GM21367 (cell line): ENCODE results near the gene LETM1.

Source experiments
- ATAC-seq: cut with Tn5 transposase; IDR thresholded peaks from one replicate; pipeline ENCODE4 v1.9.1; 2021; ENCODE audit not compliant: unreplicated experiment

The LETM1 gene

GRCh38 chr4:1783015-1783414 is 72.9 kb downstream of the LETM1 start:
- no peak for ATAC-seq

GRCh38 chr4:1780435-1780834 is 75.5 kb downstream of the LETM1 start:
- ATAC-seq: no peak

GRCh38 chr4:1779588-1780382 is 76.2 kb downstream of the LETM1 start:
- no peak for ATAC-seq

- ATAC-seq: no peak
Measured at GRCh38 chr4:1778642-1779392, 77.1 kb downstream of the LETM1 start.

- ATAC-seq: no peak
Measured at GRCh38 chr4:1777822-1778641, 77.9 kb downstream of the LETM1 start.

- ATAC-seq: no peak
Measured at GRCh38 chr4:1776521-1777161, 79.3 kb downstream of the LETM1 start.

- no peak for ATAC-seq
Measured at GRCh38 chr4:1775731-1776500, 80.0 kb downstream of the LETM1 start.

GRCh38 chr4:1773754-1774153 is 82.2 kb downstream of the LETM1 start:
- ATAC-seq: no peak

- no peak for ATAC-seq
Measured at GRCh38 chr4:1772853-1773538, 83.0 kb downstream of the LETM1 start.

GRCh38 chr4:1771555-1772305 is 84.2 kb downstream of the LETM1 start:
- no peak for ATAC-seq

- no peak for ATAC-seq
Measured at GRCh38 chr4:1770791-1771231, 85.1 kb downstream of the LETM1 start.

GRCh38 chr4:1770245-1770644 is 85.7 kb downstream of the LETM1 start:
- ATAC-seq: no peak

- ATAC-seq: no peak
Measured at GRCh38 chr4:1769692-1770091, 86.3 kb downstream of the LETM1 start.

GRCh38 chr4:1768367-1769034 is 87.5 kb downstream of the LETM1 start:
- no peak for ATAC-seq

GRCh38 chr4:1767770-1768366 is 88.1 kb downstream of the LETM1 start:
- ATAC-seq: no peak

- no peak for ATAC-seq
Measured at GRCh38 chr4:1767061-1767769, 88.7 kb downstream of the LETM1 start.
